Right lobe of liver (tissue), 6 donors: Measurements from ENCODE around the gene BICC1. TPM values are rescaled to one million over a fixed set of nuclear protein-coding genes. Genes with fewer than 3 reads are reported as not detected.

Experiments used
- ATAC-seq, 4 donors: fragments of 200-7000 bp; cut with Tn5 transposase; one replicate each; pipeline ENCODE4 v1.9.1; 2020; ENCODE audit warnings: mild to moderate bottlenecking in 4 of 4, moderate library complexity in 4 of 4
- DNase-seq, 3 donors: peaks; one replicate each; pipeline ENCODE4 v3.0.0-alpha.2; 2020
- H3K27ac ChIP-seq, 3 donors: fragments of 200-600 bp; one replicate each; pipeline ENCODE4 v1.8.0; 2022
- H3K27me3 ChIP-seq, 2 donors: fragments of 200-600 bp; one replicate each; pipeline ENCODE4 v1.8.0; 2022
- H3K36me3 ChIP-seq, 4 donors: fragments of 200-600 bp; sonication (generic) in 1 of 4; one replicate each; pipeline versions ENCODE4 v1.5.1 to v1.8.0; 2017 to 2022; ENCODE audit warnings: control low read depth in 1 of 4
- H3K4me1 ChIP-seq, 4 donors: fragments of 200-600 bp; sonication (generic) in 1 of 4; one replicate each; pipeline versions ENCODE4 v1.5.1 to v1.8.0; 2017 to 2022; ENCODE audit warnings: control low read depth in 1 of 4
- H3K4me3 ChIP-seq, 3 donors: fragments of 200-600 bp; one replicate each; pipeline ENCODE4 v1.8.0; 2022
- H3K9me3 ChIP-seq, 4 donors: fragments of 200-600 bp; sonication (generic) in 1 of 4; one replicate each; pipeline versions ENCODE4 v1.5.1 to v1.8.0; 2017 to 2022; ENCODE audit warnings: control low read depth in 1 of 4
- POLR2A ChIP-seq: fragments of 450-650 bp; IDR thresholded peaks from one replicate; pipeline ENCODE4 v1.6.1; 2017; ENCODE audit warnings: antibody characterized with exemption, mild to moderate bottlenecking
- WGBS: methylation state at CpG from one replicate; pipeline ENCODE4 v1.1.6; 2018; ENCODE audit warnings: low coverage, low lambda C conversion rate; ENCODE audit not compliant: insufficient coverage; ENCODE audit errors: missing lambda C conversion rate; 5-methylcytosine and 5-hydroxymethylcytosine counted together
- intact Hi-C, 2 donors: fragments of 100-400 bp; cut with DNase I; formaldehyde crosslinking; loops; one replicate each; pipeline versions ENCODE4 v1.11.2 to v1.14.1; 2022
- total RNA-seq, 6 experiments: library from RNA; depleted of rRNA in 2 of 6; stranded (reverse); fragments of >200 nt in 2 of 6; fragmentation: NEBNext Ultra II Directional in 3 of 6; extraction: Animal tissue kit (Norgen Biotek cat#: 25700) in 3 of 6; gene quantifications; one replicate each; pipeline versions ENCODE4 v1.1.0 to v1.2.4, GENCODE V29; 2016 to 2023
- TF ChIP-seq, protein P1 (sequence below), 4 donors: fragments of 200-600 bp in 3 of 4; fragments of 450-650 bp in 1 of 4; IDR thresholded peaks; one replicate each; pipeline versions ENCODE4 v1.5.1 to v1.8.0; 2016 to 2022; ENCODE audit warnings: antibody characterized with exemption in 4 of 4, mild to moderate bottlenecking in 2 of 4
- donor health status: DM: no; HTN: yes; CAD: no.
- donor health status: DM: no; HTN: no; CAD: no.
- donor health status: DM: no; HTN: no; CAD: no.
- donor health status: DM: no; HTN: yes; CAD: no.
- donor health status: DM: no; HTN: yes; CAD: no.

The BICC1 gene
- total RNA-seq, 6 experiments from 2014 or later: 1.2 to 9.0 (median 2.3) TPM

DNA sequence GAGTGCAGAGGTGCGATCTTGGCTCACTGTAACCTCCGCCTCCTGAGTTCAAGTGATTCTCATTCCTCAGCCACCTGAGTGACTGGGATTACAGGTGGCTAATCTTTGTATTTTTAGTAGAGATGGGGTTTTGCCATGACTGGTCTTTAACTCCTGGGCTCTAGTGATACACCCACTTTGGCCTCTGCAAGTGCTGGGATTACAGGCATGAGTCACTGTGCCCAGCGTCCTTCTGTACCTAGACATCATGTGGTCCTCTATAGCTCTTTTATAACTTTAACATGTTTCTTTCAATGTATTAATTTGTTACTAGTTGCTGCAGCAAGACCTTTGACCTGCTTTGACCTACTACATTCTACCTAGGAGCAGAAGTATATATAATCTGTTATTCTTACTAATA, 38.7 kb upstream of the BICC1 start:
- intact Hi-C loops: no loop called here
- DNase-seq (no peak), ATAC-seq (peak in 1 of 4 donors; percentile 77)
- 79% methylated on average over 3 of the region's 3 CpGs for WGBS
- H3K27me3 ChIP-seq: no peaks in the 10 kb centered on the region
- H3K4me3 ChIP-seq: no peak overlapping the region
- TF ChIP-seq POLR2A: no peak
- TF ChIP-seq, protein P1, sequence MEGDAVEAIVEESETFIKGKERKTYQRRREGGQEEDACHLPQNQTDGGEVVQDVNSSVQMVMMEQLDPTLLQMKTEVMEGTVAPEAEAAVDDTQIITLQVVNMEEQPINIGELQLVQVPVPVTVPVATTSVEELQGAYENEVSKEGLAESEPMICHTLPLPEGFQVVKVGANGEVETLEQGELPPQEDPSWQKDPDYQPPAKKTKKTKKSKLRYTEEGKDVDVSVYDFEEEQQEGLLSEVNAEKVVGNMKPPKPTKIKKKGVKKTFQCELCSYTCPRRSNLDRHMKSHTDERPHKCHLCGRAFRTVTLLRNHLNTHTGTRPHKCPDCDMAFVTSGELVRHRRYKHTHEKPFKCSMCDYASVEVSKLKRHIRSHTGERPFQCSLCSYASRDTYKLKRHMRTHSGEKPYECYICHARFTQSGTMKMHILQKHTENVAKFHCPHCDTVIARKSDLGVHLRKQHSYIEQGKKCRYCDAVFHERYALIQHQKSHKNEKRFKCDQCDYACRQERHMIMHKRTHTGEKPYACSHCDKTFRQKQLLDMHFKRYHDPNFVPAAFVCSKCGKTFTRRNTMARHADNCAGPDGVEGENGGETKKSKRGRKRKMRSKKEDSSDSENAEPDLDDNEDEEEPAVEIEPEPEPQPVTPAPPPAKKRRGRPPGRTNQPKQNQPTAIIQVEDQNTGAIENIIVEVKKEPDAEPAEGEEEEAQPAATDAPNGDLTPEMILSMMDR (IDR thresholded peaks at IDR 0.05): no peak
- no peaks in the 10 kb centered on the region for H3K36me3 ChIP-seq
- no peaks in the 10 kb centered on the region for H3K9me3 ChIP-seq
- H3K4me1 ChIP-seq: peaks cover 0 to 2% (median 0%) of the 10 kb centered on the region in 4 donors
- no peak overlapping the region for H3K27ac ChIP-seq

DNA sequence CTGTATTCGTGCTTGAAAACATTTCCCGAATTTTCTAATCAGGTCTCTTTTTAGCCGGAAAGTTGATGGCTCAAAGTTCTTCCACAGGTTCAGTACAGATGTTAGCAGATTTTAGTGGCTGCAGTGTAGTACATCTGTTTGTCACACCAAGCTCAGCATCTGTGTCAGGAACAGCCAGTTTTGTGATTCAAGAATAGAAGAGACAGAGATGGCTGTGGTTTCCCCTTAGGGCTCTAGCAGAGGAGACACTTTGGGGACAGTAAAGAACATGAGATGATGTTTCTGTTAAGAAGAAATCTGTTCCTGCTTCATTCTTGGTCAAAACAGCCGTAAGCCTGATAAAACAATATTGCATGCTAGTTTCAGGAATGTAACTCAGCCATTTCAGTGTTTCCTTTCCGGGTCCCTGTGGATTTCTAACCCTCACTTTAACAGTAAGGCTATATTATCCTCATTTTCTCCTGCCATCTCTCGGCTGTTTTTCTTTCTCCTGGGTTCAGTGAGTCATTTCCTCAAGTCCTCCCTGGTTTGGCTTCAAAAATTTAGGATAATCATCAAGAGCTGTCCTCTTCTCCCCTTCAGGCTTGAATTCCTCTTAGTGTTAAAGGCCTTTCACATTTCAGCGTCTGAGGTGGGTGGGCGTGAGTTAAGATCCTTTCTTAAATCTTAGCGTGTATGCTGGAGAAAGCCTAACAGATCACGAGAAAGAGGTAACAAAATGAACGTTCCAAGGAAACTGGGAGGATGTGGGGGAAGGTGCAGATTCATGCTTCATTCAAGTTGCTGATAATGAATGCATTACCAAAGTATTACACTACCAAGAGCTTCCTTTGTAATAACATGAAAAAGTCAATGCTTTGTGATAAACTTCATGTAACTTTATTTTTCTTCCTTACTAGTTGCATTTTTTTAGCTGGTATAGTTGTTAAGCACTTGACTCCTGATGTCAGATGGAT, 37.1 kb upstream of the BICC1 start:
- intact Hi-C loops: no loop called here
- peak in 1 of 4 donors; percentile 70 for ATAC-seq
- no peak overlapping the region for H3K27ac ChIP-seq
- no peaks in the 10 kb centered on the region for H3K4me1 ChIP-seq
- no peak for DNase-seq
- no peak for TF ChIP-seq POLR2A
- TF ChIP-seq, protein P1 (IDR thresholded peaks at IDR 0.05): no peak
- WGBS: 45% methylated on average over 11 of the region's 11 CpGs
- no peak overlapping the region for H3K4me3 ChIP-seq
- no peaks in the 10 kb centered on the region for H3K27me3 ChIP-seq
- no peaks in the 10 kb centered on the region for H3K36me3 ChIP-seq
- no peaks in the 10 kb centered on the region for H3K9me3 ChIP-seq

DNA sequence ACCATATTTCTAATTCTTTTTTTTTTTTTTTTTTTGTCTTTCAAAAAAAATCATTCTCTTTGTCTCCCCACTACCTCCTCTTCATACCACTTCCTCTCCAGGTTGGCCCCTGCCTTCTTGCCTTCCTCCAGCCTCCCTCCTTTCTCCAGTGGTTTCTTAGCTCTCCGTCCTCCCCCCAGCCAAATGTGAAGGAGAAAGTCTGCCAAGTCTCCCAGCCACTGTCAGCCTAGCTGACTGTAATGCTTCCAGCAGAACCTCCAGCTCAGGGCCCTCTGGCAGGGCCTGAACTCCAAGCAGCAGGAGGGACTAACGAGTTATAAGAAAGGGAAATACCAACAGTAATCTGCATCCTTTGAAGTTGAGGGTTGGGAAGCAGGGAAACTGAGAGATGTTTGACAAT, 35.5 kb upstream of the BICC1 start:
- DNase-seq: no peak
- intact Hi-C loops: no loop called here
- no peak overlapping the region for H3K27ac ChIP-seq
- no peaks in the 10 kb centered on the region for H3K9me3 ChIP-seq
- no peak overlapping the region for H3K4me3 ChIP-seq
- H3K36me3 ChIP-seq: no peaks in the 10 kb centered on the region
- no peak for TF ChIP-seq POLR2A
- TF ChIP-seq, protein P1 (IDR thresholded peaks at IDR 0.05): no peak
- no peak for ATAC-seq
- WGBS: 84% methylated on average over 2 of the region's 2 CpGs
- no peaks in the 10 kb centered on the region for H3K4me1 ChIP-seq
- no peaks in the 10 kb centered on the region for H3K27me3 ChIP-seq

DNA sequence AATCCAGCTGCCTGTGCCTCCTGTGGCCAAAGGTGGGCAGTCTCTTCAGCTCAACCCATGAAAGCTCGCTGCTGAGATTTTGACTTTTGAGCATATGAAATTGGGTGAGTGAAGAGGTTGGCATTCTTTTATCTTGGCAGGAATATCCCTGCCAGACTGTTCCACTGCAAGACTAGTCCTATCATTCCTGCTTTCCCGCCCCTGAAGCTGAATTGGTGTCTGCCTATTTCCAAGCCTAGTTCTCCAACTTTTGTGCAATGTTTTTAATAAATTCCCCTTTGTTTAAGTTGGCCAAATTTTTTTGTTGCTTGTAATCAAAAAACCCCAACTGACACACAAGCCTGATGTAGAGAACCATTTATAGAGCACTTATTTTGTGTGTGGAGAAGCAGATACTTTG, 34.8 kb upstream of the BICC1 start:
- Histone ChIP-seq H3K36me3 (no peaks in the 10 kb centered on the region), H3K4me1 (no peaks in the 10 kb centered on the region), H3K27me3 (no peaks in the 10 kb centered on the region), H3K4me3 (no peak overlapping the region), H3K27ac (no peak overlapping the region), H3K9me3 (no peaks in the 10 kb centered on the region)
- intact Hi-C loops: no loop called here
- DNase-seq (no peak), ATAC-seq (no peak)
- TF ChIP-seq, protein P1 (IDR thresholded peaks at IDR 0.05): no peak
- TF ChIP-seq POLR2A: no peak
- 81% methylated on average over 2 of the region's 2 CpGs for WGBS
